ENCODE results near the gene OR6C65. TPM values are rescaled to one million over a fixed set of nuclear protein-coding genes. Genes with fewer than 3 reads are reported as not detected.
"Not testable (repeated sequence)": the region's sequence is repeated elsewhere in the genome, so short reads cannot be mapped to it uniquely, and the experiment has no call there.

The OR6C65 gene
- total RNA-seq (not detected in 2 replicates), polyA plus RNA-seq (not detected in 2 replicates), polyA minus RNA-seq (not detected in 2 replicates)
- not detected for total RNA-seq (2013)

DNA sequence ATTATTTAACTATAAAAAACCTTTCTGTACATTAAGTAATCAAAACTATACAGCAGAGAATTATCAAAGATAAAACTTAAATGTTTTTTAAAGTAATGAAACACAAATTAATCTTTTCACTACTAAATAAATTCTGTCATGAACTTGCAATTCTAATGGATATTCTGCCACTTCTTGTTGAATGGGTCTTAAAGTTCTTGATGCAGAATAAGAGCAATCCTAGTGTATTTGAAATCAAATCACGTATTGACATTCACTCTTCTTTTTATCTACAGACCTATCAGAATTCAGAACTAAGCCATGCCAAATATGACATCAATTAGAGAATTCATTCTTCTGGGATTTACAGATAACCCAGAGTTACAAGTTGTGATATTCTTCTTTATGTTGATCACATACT lies at the start of gene OR6C65:
TSS of gene OR6C65 (plus strand) at position 301 of the 400 bp plus-strand sequence. CDS start at position 301, 0 bp downstream.
- ATAC-seq (ENCODE audit: low read depth) (no peak), DNase-seq (no peak)
- Histone ChIP-seq H3K4me3 (ENCODE audit: control extremely low read depth in 1 of 5, extremely low read depth in 1 of 5, insufficient read depth in 1 of 5, low read depth in 2 of 5, low read length in 4 of 5) (no peak within 1 kb of the TSS), H3K9ac (ENCODE audit: low read length) (no peak within 1 kb of the TSS), H3K4me2 (replicated peaks; ENCODE audit: low read depth, low read length, poor library complexity, severe bottlenecking) (no peak within 1 kb of the TSS), H3K4me1 (ENCODE audit: control insufficient read depth in 2 of 2, insufficient read depth in 2 of 2, low read length in 2 of 2) (no peaks in the 10 kb centered on the region), H3K27me3 (replicated peaks in 1 of 4; ENCODE audit: control extremely low read depth in 1 of 4, control insufficient read depth in 3 of 4, insufficient read depth in 4 of 4, low read length in 3 of 4) (no peaks in the 10 kb centered on the region), H3K79me2 (ENCODE audit: control insufficient read depth, insufficient read depth, low read length) (no peaks in the 10 kb centered on the region), H3K36me3 (replicated peaks in 1 of 2; ENCODE audit: control extremely low read depth in 1 of 2, control insufficient read depth in 1 of 2, extremely low read depth in 1 of 2, insufficient read depth in 2 of 2, low read length in 1 of 2) (no peaks in the 10 kb centered on the region), H3K9me3 (ENCODE audit: control extremely low read depth in 1 of 3, control insufficient read depth in 2 of 3, insufficient read depth in 1 of 3, low read length in 2 of 3) (peaks cover 0 to 2% (median 0%) of the 10 kb centered on the region in 3 donors), H2AFZ (ENCODE audit: insufficient read depth, low read depth, low read length, poor library complexity, severe bottlenecking) (no peak within 1 kb of the TSS), H4K20me1 (ENCODE audit: control insufficient read depth, insufficient read depth, low read length, poor library complexity, severe bottlenecking) (no peaks in the 10 kb centered on the region), H3K27ac (ENCODE audit: low read length in 2 of 2) (no peak within 1 kb of the TSS)
- intact Hi-C loops (cut with micrococcal nuclease): no loop called here
- Mint-ChIP-seq H3K9me3 (ENCODE audit: insufficient read depth) (peaks cover 2% of the 10 kb centered on the region), H3K27me3 (peaks cover 33% of the 10 kb centered on the region), H3K27ac (no peak within 1 kb of the TSS), H3K4me3 (no peak within 1 kb of the TSS), H3K4me1 (no peaks in the 10 kb centered on the region)
- CTCF ChIA-PET: no interaction called here
- TF ChIP-seq, protein P1, sequence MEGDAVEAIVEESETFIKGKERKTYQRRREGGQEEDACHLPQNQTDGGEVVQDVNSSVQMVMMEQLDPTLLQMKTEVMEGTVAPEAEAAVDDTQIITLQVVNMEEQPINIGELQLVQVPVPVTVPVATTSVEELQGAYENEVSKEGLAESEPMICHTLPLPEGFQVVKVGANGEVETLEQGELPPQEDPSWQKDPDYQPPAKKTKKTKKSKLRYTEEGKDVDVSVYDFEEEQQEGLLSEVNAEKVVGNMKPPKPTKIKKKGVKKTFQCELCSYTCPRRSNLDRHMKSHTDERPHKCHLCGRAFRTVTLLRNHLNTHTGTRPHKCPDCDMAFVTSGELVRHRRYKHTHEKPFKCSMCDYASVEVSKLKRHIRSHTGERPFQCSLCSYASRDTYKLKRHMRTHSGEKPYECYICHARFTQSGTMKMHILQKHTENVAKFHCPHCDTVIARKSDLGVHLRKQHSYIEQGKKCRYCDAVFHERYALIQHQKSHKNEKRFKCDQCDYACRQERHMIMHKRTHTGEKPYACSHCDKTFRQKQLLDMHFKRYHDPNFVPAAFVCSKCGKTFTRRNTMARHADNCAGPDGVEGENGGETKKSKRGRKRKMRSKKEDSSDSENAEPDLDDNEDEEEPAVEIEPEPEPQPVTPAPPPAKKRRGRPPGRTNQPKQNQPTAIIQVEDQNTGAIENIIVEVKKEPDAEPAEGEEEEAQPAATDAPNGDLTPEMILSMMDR (IDR thresholded peaks at IDR 0.05): no peak
- TF ChIP-seq EZH2 (IDR thresholded peaks at IDR 0.05; ENCODE audit: borderline replicate concordance, insufficient read depth, low read depth, low read length, poor library complexity, severe bottlenecking): no peak
- POLR2A ChIA-PET: no interaction called here
- no CpG with 5 or more reads among the region's 1 CpG for WGBS (ENCODE audit: insufficient coverage)

GRCh38 chr12:55355338-55355737 lies 45.0 kb upstream of the OR6C65 start:
- intact Hi-C loops (cut with micrococcal nuclease); H3K4me2 ChIP-seq (replicated peaks; ENCODE audit: low read depth, low read length, poor library complexity, severe bottlenecking); POLR2A ChIA-PET; H3K4me1 Mint-ChIP-seq; H3K4me1 ChIP-seq (ENCODE audit: control insufficient read depth in 2 of 2, insufficient read depth in 2 of 2, low read length in 2 of 2); H3K27me3 ChIP-seq (replicated peaks in 1 of 4; ENCODE audit: control extremely low read depth in 1 of 4, control insufficient read depth in 3 of 4, insufficient read depth in 4 of 4, low read length in 3 of 4); H3K4me3 ChIP-seq (ENCODE audit: control extremely low read depth in 1 of 5, extremely low read depth in 1 of 5, insufficient read depth in 1 of 5, low read depth in 2 of 5, low read length in 4 of 5); H3K9me3 ChIP-seq (ENCODE audit: control extremely low read depth in 1 of 3, control insufficient read depth in 2 of 3, insufficient read depth in 1 of 3, low read length in 2 of 3); ATAC-seq (ENCODE audit: low read depth); H3K27ac ChIP-seq (ENCODE audit: low read length in 2 of 2); H3K9me3 Mint-ChIP-seq (ENCODE audit: insufficient read depth); H3K36me3 ChIP-seq (replicated peaks in 1 of 2; ENCODE audit: control extremely low read depth in 1 of 2, control insufficient read depth in 1 of 2, extremely low read depth in 1 of 2, insufficient read depth in 2 of 2, low read length in 1 of 2); CTCF ChIA-PET; H3K27ac Mint-ChIP-seq; H4K20me1 ChIP-seq (ENCODE audit: control insufficient read depth, insufficient read depth, low read length, poor library complexity, severe bottlenecking); DNase-seq; H3K79me2 ChIP-seq (ENCODE audit: control insufficient read depth, insufficient read depth, low read length); H2AFZ ChIP-seq (ENCODE audit: insufficient read depth, low read depth, low read length, poor library complexity, severe bottlenecking); H3K4me3 Mint-ChIP-seq; H3K9ac ChIP-seq (ENCODE audit: low read length): not testable (repeated sequence)
- H3K27me3 Mint-ChIP-seq: peaks cover 22% of the 10 kb centered on the region
- 66% methylated on average over 4 of the region's 4 CpGs for WGBS (ENCODE audit: insufficient coverage)
